GM12878 (cell line): ENCODE results near the gene IL36A. TPM values are rescaled to one million over a fixed set of nuclear protein-coding genes. Genes with fewer than 3 reads are reported as not detected.

Source experiments
- ATAC-seq: fragments of 200-7000 bp; cut with Tn5 transposase; 3 replicates; pipeline ENCODE4 v1.9.1; 2020; ENCODE audit warnings: mild to moderate bottlenecking, moderate library complexity
- BruUV-seq: library from RNA; stranded (reverse); fragments of 400-500 nt; replicated peaks from 2 replicates; lab custom pipeline; 2021; lab: Mats Ljungman, UMichigan
- CTCF ChIA-PET: fragments of 300-600 bp; sonication (Branson Sonifier 250); formaldehyde crosslinking; extraction: SDS; loops from one replicate; lab custom pipeline; 2021; ENCODE audit warnings: inconsistent platforms; lab: Yijun Ruan, JAX
- POLR2A ChIA-PET: fragments of 350-600 bp; formaldehyde crosslinking; extraction: SDS; loops from one replicate; lab custom pipeline; 2021; ENCODE audit warnings: inconsistent platforms; lab: Charles Lee
- RAD21 ChIA-PET: fragments of 300-600 bp; sonication (Branson Sonifier 250); formaldehyde crosslinking; loops from one replicate; lab custom pipeline; 2023; ENCODE audit warnings: antibody characterized with exemption; ENCODE audit not compliant: unreplicated experiment; lab: Charles Lee
- SMC1A ChIA-PET: fragments of 300-600 bp; sonication (Branson Sonifier 250); formaldehyde crosslinking; loops from one replicate; lab custom pipeline; 2023; ENCODE audit not compliant: unreplicated experiment, uncharacterized antibody; lab: Charles Lee
- DNase-seq: peaks from one replicate; pipeline ENCODE4 v3.0.0-alpha.2; 2011; ENCODE audit warnings: low read depth, low spot score
- FAIRE-seq: peaks from 3 replicates; lab custom pipeline; 2011; peaks lifted over from hg19 to GRCh38; lab: Jason Lieb, UNC
- H2AFZ ChIP-seq: 2 replicates; pipeline ENCODE4 v1.6.0; 2011; ENCODE audit warnings: low read depth, low read length, control low read depth; ENCODE audit not compliant: control insufficient read depth
- H3K27ac ChIP-seq: 2 replicates; pipeline ENCODE4 v1.5.1; 2011; ENCODE audit warnings: control low read depth; ENCODE audit not compliant: control insufficient read depth, insufficient read depth
- H3K27me3 ChIP-seq, 2 experiments: replicated peaks in 1 of 2; 2 replicates each; pipeline versions ENCODE4 v1.6.0 to v1.6.1; 2011; ENCODE audit warnings: low read length in 1 of 2; ENCODE audit not compliant: control insufficient read depth in 2 of 2, insufficient read depth in 2 of 2
- H3K36me3 ChIP-seq, 2 experiments: 2 replicates each; pipeline ENCODE4 v1.5.1; 2011; ENCODE audit warnings: low read length in 1 of 2; ENCODE audit not compliant: control insufficient read depth in 2 of 2, insufficient read depth in 2 of 2
- H3K4me1 ChIP-seq: 2 replicates; pipeline ENCODE4 v1.6.1; 2011; ENCODE audit warnings: mild to moderate bottlenecking, low read length, moderate library complexity, mixed read lengths; ENCODE audit not compliant: control insufficient read depth, insufficient read depth
- H3K4me2 ChIP-seq: 2 replicates; pipeline ENCODE4 v1.6.0; 2011; ENCODE audit warnings: control low read depth; ENCODE audit not compliant: control insufficient read depth, insufficient read depth
- H3K4me3 ChIP-seq: fragments of 200-600 bp; sonication (generic); 2 replicates; pipeline ENCODE4 v1.5.1; 2016
- H3K79me2 ChIP-seq: 2 replicates; pipeline ENCODE4 v1.6.0; 2011; ENCODE audit warnings: low read length; ENCODE audit not compliant: control insufficient read depth, insufficient read depth
- H3K9ac ChIP-seq: 2 replicates; pipeline ENCODE4 v1.8.0; 2011; ENCODE audit warnings: low read length, control low read depth, mixed read lengths; ENCODE audit not compliant: control insufficient read depth, insufficient read depth
- H3K9me3 ChIP-seq: replicated peaks from 3 replicates; pipeline ENCODE4 v1.5.1; 2011; ENCODE audit warnings: mild to moderate bottlenecking, low read length; ENCODE audit not compliant: control insufficient read depth, insufficient read depth
- H4K20me1 ChIP-seq: 2 replicates; pipeline ENCODE4 v1.6.0; 2011; ENCODE audit not compliant: control insufficient read depth, insufficient read depth
- PAX8 ChIP-seq: fragments of 450-650 bp; IDR thresholded peaks from 2 replicates; pipeline ENCODE4 v1.6.1; 2017; ENCODE audit warnings: mild to moderate bottlenecking, moderate library complexity
- POLR2AphosphoS2 ChIP-seq: IDR thresholded peaks from 2 replicates; pipeline ENCODE4 v1.6.1; 2011; ENCODE audit warnings: low read depth, mild to moderate bottlenecking, low read length, improper control_type of control experiment, moderate library complexity
- RAD21 ChIP-seq: IDR thresholded peaks from 2 replicates; pipeline ENCODE4 v1.6.1; 2011; ENCODE audit warnings: mild to moderate bottlenecking, low read depth, low read length, moderate library complexity; ENCODE audit not compliant: insufficient read depth
- WGBS: methylation state at CpG from one replicate; pipeline ENCODE4 v1.1.6; 2016; ENCODE audit warnings: low lambda C conversion rate; ENCODE audit not compliant: insufficient replicate concordance, insufficient coverage; ENCODE audit errors: missing lambda C conversion rate; 5-methylcytosine and 5-hydroxymethylcytosine counted together
- in situ Hi-C: fragments of 300-500 bp; cut with MboI; formaldehyde crosslinking; loops from 9 replicates; pipeline ENCODE4 v1.14.3; 2018; ENCODE audit warnings: mixed read lengths
- intact Hi-C: fragments of 100-400 bp; cut with micrococcal nuclease; formaldehyde crosslinking; loops from one replicate; pipeline ENCODE4 v1.14.2; 2022; ENCODE audit not compliant: unreplicated experiment
- polyA plus RNA-seq, 11 experiments: library from polyadenylated mRNA; depleted of rRNA in 4 of 11; unstranded in 6 of 11; stranded (reverse) in 5 of 11; fragments of >200 nt; fragmentation: Nextera tagmentation in 4 of 11; fragmentation: Illumina TruSeq in 1 of 11; extraction: Ambion mirVana in 4 of 11; extraction: Trizol in 1 of 11; gene quantifications; 1 replicate in 1 of 11; 2 replicates in 10 of 11; pipeline versions ENCODE4 v1.2.1 to v1.2.3, GENCODE V29; 2011 to 2016; ENCODE audit warnings: inconsistent platforms in 2 of 11, missing spikeins in 2 of 11, low read depth in 1 of 11
- total RNA-seq, 4 experiments: library from RNA; depleted of rRNA in 3 of 4; stranded (reverse); fragments of >200 nt in 3 of 4; fragmentation: Illumina TruSeq in 1 of 4; extraction: Trizol in 1 of 4; gene quantifications; 2 replicates each; pipeline versions ENCODE4 v1.2.1 to v1.2.3, GENCODE V29; 2013 to 2021
- TF ChIP-seq, protein P1 (sequence below): fragments of 450-650 bp; IDR thresholded peaks from 2 replicates; pipeline ENCODE4 v1.6.1; 2014; ENCODE audit warnings: mild to moderate bottlenecking
- TF ChIP-seq, protein P2 (sequence below): fragments of 450-650 bp; IDR thresholded peaks from 2 replicates; pipeline ENCODE4 v1.6.1; 2017; ENCODE audit warnings: mild to moderate bottlenecking, moderate library complexity
- TF ChIP-seq, protein P3 (sequence below): IDR thresholded peaks from 2 replicates; pipeline ENCODE4 v1.6.1; 2012; ENCODE audit warnings: low read depth, low read length, improper control_type of control experiment
- TF ChIP-seq, protein P4 (sequence below): fragments of 450-650 bp; IDR thresholded peaks from 2 replicates; pipeline ENCODE4 v1.6.1; 2017; ENCODE audit warnings: antibody characterized with exemption, mild to moderate bottlenecking, moderate library complexity
- TF ChIP-seq, protein P5 (sequence below): IDR thresholded peaks from 2 replicates; pipeline ENCODE4 v1.6.1; 2011; ENCODE audit warnings: low read depth, low read length, improper control_type of control experiment, borderline replicate concordance

IL36A gene
- total and polyA plus RNA-seq, 10 of the 15 experiments (the other 5 are each of a cell fraction or from before 2014, with no cell fraction given), result not detected

DNA sequence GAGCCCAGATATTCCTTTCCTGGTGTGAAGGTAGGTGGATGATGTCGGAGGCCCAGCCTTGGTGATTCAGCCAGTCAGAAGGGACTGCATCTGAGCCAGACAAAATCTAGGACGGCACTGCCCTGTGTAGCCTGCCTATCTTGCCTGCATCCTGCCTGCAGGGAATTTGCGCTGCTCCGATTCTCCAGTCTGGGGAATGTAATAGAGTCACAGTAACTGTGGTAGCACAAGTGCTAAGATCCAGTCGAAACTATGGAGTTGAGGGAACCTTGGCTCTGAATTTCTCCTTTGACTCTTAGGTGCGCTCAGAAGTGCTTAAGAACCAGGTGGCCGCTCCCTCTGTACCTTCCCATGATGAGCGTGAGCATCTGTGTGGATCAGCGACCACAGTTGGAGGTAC lies 31.5 kb downstream of the IL36A start (continued):
- TF ChIP-seq, protein P1, sequence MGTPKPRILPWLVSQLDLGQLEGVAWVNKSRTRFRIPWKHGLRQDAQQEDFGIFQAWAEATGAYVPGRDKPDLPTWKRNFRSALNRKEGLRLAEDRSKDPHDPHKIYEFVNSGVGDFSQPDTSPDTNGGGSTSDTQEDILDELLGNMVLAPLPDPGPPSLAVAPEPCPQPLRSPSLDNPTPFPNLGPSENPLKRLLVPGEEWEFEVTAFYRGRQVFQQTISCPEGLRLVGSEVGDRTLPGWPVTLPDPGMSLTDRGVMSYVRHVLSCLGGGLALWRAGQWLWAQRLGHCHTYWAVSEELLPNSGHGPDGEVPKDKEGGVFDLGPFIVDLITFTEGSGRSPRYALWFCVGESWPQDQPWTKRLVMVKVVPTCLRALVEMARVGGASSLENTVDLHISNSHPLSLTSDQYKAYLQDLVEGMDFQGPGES, result no peak

DNA sequence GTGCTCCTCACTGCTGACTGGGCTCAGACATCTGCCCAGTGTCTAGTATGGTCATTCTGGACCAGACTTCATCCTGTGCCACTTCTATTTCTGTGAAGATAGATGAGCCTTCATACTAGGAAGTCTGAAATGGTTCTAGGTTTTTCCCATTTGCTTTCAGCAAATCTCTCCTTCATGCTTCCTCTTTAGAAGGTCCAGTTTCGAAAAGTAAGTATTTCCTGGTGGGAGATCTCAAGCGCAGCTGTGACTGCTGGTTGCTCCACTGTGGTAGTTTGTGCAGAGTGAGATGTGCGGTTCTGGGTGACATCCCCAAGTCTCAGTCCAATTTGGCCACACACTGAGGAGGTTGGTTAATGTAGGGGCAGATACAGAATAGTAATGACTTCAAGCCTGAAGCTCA lies 33.0 kb downstream of the IL36A start:
- no peak overlapping the region for H2AFZ ChIP-seq
- H3K4me1 ChIP-seq, result no peaks in the 10 kb centered on the region
- H3K9ac ChIP-seq, result no peak overlapping the region
- H4K20me1 ChIP-seq, result no peaks in the 10 kb centered on the region
- FAIRE-seq, result no peak
- in situ Hi-C loops (no loop called here), intact Hi-C loops (no loop called here)
- H3K27ac ChIP-seq, result no peak overlapping the region
- 57% methylated on average over 3 of the region's 3 CpGs for WGBS
- H3K27me3 ChIP-seq, result peaks cover 0 to 3% of the 10 kb centered on the region in 2 experiments; a peak in 1 of 4 replicates
- POLR2A ChIA-PET, result no interaction called here
- DNase-seq, result no peak
- H3K4me2 ChIP-seq, result no peak overlapping the region
- SMC1A ChIA-PET, result no interaction called here
- no TSS peak for BruUV-seq
- CTCF ChIA-PET, result no interaction called here
- H3K36me3 ChIP-seq, result no peaks in the 10 kb centered on the region
- RAD21 ChIA-PET, result no interaction called here
- no peak overlapping the region for H3K4me3 ChIP-seq
- no peaks in the 10 kb centered on the region for H3K9me3 ChIP-seq
- no peaks in the 10 kb centered on the region for H3K79me2 ChIP-seq
- no peak for ATAC-seq
- TF ChIP-seq POLR2AphosphoS2 (no peak), PAX8 (no peak), RAD21 (no peak)
- TF ChIP-seq, protein P2, sequence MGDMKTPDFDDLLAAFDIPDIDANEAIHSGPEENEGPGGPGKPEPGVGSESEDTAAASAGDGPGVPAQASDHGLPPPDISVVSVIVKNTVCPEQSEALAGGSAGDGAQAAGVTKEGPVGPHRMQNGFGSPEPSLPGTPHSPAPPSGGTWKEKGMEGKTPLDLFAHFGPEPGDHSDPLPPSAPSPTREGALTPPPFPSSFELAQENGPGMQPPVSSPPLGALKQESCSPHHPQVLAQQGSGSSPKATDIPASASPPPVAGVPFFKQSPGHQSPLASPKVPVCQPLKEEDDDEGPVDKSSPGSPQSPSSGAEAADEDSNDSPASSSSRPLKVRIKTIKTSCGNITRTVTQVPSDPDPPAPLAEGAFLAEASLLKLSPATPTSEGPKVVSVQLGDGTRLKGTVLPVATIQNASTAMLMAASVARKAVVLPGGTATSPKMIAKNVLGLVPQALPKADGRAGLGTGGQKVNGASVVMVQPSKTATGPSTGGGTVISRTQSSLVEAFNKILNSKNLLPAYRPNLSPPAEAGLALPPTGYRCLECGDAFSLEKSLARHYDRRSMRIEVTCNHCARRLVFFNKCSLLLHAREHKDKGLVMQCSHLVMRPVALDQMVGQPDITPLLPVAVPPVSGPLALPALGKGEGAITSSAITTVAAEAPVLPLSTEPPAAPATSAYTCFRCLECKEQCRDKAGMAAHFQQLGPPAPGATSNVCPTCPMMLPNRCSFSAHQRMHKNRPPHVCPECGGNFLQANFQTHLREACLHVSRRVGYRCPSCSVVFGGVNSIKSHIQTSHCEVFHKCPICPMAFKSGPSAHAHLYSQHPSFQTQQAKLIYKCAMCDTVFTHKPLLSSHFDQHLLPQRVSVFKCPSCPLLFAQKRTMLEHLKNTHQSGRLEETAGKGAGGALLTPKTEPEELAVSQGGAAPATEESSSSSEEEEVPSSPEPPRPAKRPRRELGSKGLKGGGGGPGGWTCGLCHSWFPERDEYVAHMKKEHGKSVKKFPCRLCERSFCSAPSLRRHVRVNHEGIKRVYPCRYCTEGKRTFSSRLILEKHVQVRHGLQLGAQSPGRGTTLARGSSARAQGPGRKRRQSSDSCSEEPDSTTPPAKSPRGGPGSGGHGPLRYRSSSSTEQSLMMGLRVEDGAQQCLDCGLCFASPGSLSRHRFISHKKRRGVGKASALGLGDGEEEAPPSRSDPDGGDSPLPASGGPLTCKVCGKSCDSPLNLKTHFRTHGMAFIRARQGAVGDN, result no peak
- TF ChIP-seq, protein P3, sequence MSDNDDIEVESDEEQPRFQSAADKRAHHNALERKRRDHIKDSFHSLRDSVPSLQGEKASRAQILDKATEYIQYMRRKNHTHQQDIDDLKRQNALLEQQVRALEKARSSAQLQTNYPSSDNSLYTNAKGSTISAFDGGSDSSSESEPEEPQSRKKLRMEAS, result no peak
- TF ChIP-seq, protein P4, sequence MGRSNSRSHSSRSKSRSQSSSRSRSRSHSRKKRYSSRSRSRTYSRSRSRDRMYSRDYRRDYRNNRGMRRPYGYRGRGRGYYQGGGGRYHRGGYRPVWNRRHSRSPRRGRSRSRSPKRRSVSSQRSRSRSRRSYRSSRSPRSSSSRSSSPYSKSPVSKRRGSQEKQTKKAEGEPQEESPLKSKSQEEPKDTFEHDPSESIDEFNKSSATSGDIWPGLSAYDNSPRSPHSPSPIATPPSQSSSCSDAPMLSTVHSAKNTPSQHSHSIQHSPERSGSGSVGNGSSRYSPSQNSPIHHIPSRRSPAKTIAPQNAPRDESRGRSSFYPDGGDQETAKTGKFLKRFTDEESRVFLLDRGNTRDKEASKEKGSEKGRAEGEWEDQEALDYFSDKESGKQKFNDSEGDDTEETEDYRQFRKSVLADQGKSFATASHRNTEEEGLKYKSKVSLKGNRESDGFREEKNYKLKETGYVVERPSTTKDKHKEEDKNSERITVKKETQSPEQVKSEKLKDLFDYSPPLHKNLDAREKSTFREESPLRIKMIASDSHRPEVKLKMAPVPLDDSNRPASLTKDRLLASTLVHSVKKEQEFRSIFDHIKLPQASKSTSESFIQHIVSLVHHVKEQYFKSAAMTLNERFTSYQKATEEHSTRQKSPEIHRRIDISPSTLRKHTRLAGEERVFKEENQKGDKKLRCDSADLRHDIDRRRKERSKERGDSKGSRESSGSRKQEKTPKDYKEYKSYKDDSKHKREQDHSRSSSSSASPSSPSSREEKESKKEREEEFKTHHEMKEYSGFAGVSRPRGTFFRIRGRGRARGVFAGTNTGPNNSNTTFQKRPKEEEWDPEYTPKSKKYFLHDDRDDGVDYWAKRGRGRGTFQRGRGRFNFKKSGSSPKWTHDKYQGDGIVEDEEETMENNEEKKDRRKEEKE, result no peak
- TF ChIP-seq, protein P5, sequence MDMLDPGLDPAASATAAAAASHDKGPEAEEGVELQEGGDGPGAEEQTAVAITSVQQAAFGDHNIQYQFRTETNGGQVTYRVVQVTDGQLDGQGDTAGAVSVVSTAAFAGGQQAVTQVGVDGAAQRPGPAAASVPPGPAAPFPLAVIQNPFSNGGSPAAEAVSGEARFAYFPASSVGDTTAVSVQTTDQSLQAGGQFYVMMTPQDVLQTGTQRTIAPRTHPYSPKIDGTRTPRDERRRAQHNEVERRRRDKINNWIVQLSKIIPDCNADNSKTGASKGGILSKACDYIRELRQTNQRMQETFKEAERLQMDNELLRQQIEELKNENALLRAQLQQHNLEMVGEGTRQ, result no peak
